ENCODE measurements around the gene TMEM179. TPM values are rescaled to one million over a fixed set of nuclear protein-coding genes. Genes with fewer than 3 reads are reported as not detected.

The TMEM179 gene
- total and polyA plus RNA-seq, 2 of the 8 experiments (the other 6 are each of a cell fraction or from before 2014, with no cell fraction given) = 2.9 to 4.0 TPM

DNA sequence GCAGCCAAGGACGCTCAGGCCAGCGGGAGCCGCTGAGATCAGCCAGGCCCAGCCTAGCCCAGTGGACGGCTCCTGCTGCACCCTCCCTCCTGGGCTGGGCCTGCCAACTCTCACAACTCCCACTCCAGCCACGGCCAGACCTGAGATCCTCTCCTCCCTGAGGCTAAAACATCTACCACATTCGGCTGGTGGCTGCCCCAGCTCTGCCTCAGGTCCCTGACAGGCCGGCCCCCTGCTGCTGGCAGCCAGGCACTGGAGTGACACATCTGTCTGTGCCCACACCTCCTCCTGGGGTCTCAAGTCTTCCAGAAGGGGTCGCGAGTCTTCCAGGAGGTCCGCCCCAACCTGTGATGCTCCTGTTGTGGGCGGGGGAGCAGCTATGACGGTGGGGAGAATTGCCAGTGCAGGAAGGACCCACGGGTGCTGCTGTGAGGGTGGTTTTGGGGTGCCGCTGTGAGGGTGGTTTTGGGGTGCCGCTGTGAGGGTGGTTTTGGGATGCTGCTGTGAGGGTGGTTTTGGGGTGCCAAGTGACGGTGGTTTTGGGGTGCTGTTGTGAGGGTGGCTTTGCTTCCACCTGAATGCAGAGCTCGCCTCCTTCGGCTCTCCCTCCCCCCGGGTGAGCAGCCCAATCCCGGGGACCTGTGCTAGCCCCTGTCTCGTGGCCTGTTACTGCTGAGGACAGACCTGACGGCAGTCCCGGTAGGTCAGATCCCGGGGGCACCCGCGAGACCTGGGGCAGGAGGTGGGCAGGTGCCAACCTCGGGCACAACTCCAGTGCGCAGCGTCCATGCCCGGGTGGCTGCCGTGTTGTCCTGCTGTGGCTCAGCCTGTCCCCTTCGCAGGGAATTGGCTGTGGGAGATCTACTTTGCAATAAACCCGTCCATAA is 52.5 kb downstream of the TMEM179 start (continued):
- TF ChIP-seq RNF2 (IDR thresholded peaks at IDR 0.05; ENCODE audit: borderline replicate concordance, low read depth, low read length, missing control alignments, poor library complexity, severe bottlenecking) (no peak), BRCA1 (IDR thresholded peaks at IDR 0.05; ENCODE audit: low read depth, low read length) (no peak), NRF1 (IDR thresholded peaks at IDR 0.05; ENCODE audit: low read depth, low read length) (no peak)

Data from H1 (cell line).